ENCODE data around the gene DUSP16.

GRCh38 chr12:12482150-12482761 is 80.4 kb downstream of the DUSP16 start:
- TF ChIP-seq, protein P1, sequence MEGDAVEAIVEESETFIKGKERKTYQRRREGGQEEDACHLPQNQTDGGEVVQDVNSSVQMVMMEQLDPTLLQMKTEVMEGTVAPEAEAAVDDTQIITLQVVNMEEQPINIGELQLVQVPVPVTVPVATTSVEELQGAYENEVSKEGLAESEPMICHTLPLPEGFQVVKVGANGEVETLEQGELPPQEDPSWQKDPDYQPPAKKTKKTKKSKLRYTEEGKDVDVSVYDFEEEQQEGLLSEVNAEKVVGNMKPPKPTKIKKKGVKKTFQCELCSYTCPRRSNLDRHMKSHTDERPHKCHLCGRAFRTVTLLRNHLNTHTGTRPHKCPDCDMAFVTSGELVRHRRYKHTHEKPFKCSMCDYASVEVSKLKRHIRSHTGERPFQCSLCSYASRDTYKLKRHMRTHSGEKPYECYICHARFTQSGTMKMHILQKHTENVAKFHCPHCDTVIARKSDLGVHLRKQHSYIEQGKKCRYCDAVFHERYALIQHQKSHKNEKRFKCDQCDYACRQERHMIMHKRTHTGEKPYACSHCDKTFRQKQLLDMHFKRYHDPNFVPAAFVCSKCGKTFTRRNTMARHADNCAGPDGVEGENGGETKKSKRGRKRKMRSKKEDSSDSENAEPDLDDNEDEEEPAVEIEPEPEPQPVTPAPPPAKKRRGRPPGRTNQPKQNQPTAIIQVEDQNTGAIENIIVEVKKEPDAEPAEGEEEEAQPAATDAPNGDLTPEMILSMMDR (IDR thresholded peaks at IDR 0.05) = no peak
- TF ChIP-seq EZH2 (IDR thresholded peaks at IDR 0.05) = no peak
- no peak for TF ChIP-seq EZH2phosphoT487 (IDR thresholded peaks at IDR 0.05)

All from neural progenitor cell (in vitro differentiated cells).